Keratinocyte (primary cell): Measurements from ENCODE around the gene TPH1. TPM values are rescaled to one million over a fixed set of nuclear protein-coding genes. Genes with fewer than 3 reads are reported as not detected.

Experiments
- polyA plus RNA-seq, 5 experiments: library from polyadenylated mRNA; depleted of rRNA in 3 of 5; stranded (reverse) in 3 of 5; stranded (forward) in 1 of 5; unstranded in 1 of 5; fragments of >200 nt; gene quantifications; 1 replicate in 1 of 5; 2 replicates in 3 of 5; 3 replicates in 1 of 5; pipeline versions ENCODE4 v1.2.1 to v1.2.3, GENCODE V29; 2011 to 2012; ENCODE audit warnings: missing spikeins in 2 of 5, low read depth in 1 of 5, low replicate concordance in 1 of 5

Gene TPH1
- polyA plus RNA-seq, 1 donor (not counting 4 experiments of a cell fraction or from before 2014, with no cell fraction given) = 0.22 TPM

Other genes with a start within 250 kb of the TPH1 start
- 11.8 to 20.6 TPM (median 15.6 TPM) in 3 replicates for gene SERGEF, start 33.2 kb downstream of the TPH1 start, polyA plus RNA-seq
- 15.8 to 28.3 TPM (median 22.6 TPM) in 3 replicates for gene SAAL1, start 59.8 kb upstream of the TPH1 start, polyA plus RNA-seq
- gene MRGPRX3, start 86.3 kb upstream of the TPH1 start, polyA plus RNA-seq = 2.9 to 5.2 TPM (median 3.1 TPM) in 3 replicates
- 0.05 to 0.18 TPM (median 0.08 TPM) in 3 replicates for gene MRGPRX4, start 126.6 kb upstream of the TPH1 start, polyA plus RNA-seq
- gene SAA4, start 190.5 kb upstream of the TPH1 start, polyA plus RNA-seq = 0.17 TPM in 1 of 3 replicates, not detected in the others
- 1.2 to 5.9 TPM (median 1.3 TPM) in 3 replicates for gene SAA2, start 202.4 kb upstream of the TPH1 start, polyA plus RNA-seq
- gene SAA1, start 220.0 kb upstream of the TPH1 start, polyA plus RNA-seq = 25.6 to 94.6 TPM (median 27.5 TPM) in 3 replicates